Mesodermal cell (in vitro differentiated cells): Measurements from ENCODE around the gene GRK3.
A peak's percentile ranks its signal among the peaks of the same experiment; 100 is the strongest.
"Not testable (repeated sequence)": the region's sequence is repeated elsewhere in the genome, so short reads cannot be mapped to it uniquely, and the experiment has no call there.

Experiments
- H3K27ac ChIP-seq: 2 replicates; pipeline ENCODE4 v1.7.0; 2013; ENCODE audit warnings: mild to moderate bottlenecking, low read depth, low read length, moderate library complexity; ENCODE audit not compliant: severe bottlenecking
- H3K36me3 ChIP-seq: 2 replicates; pipeline ENCODE4 v1.7.1; 2013; ENCODE audit warnings: mild to moderate bottlenecking, low read length, moderate library complexity; ENCODE audit not compliant: control insufficient read depth, insufficient read depth
- H3K4me1 ChIP-seq: one replicate; pipeline ENCODE4 v1.7.1; 2013; ENCODE audit warnings: mild to moderate bottlenecking, low read length; ENCODE audit not compliant: insufficient read depth, control insufficient read depth, poor library complexity, severe bottlenecking
- H3K4me3 ChIP-seq: 2 replicates; pipeline ENCODE4 v1.7.0; 2013; ENCODE audit warnings: low read length, control low read depth, mild to moderate bottlenecking; ENCODE audit not compliant: insufficient read depth, poor library complexity, severe bottlenecking; ENCODE audit errors: extremely low read depth
- H3K9me3 ChIP-seq: 2 replicates; pipeline ENCODE4 v1.7.1; 2013; ENCODE audit warnings: mild to moderate bottlenecking, low read length, moderate library complexity; ENCODE audit not compliant: control insufficient read depth
- whole genome bisulfite sequencing, 2 experiments: methylation state at CpG; one replicate each; pipeline ENCODE4 v1.1.5; 2013; ENCODE audit warnings: missing lambda C conversion rate in 2 of 2; ENCODE audit not compliant: insufficient coverage in 2 of 2; 5-methylcytosine and 5-hydroxymethylcytosine counted together

GRK3 gene

GRCh38 chr22:25562966-25563760 lies 1.3 kb upstream of the GRK3 start:
- H3K36me3 ChIP-seq, H3K27ac ChIP-seq, H3K4me1 ChIP-seq, H3K4me3 ChIP-seq, H3K9me3 ChIP-seq: not testable (repeated sequence)
- 33 to 40% methylated on average over 1 to 4 of the region's 10 CpGs for WGBS, 2 experiments

- 3 to 9% methylated on average over 12 to 14 of the region's 21 CpGs for WGBS, 2 experiments
- peak overlapping the region; percentile 48 for H3K4me3 ChIP-seq
- H3K27ac ChIP-seq, result no peak overlapping the region
- peaks cover 5% of the 10 kb centered on the region for H3K4me1 ChIP-seq
- no peaks in the 10 kb centered on the region for H3K9me3 ChIP-seq
- no peaks in the 10 kb centered on the region for H3K36me3 ChIP-seq
These were observed 635 bp upstream of the GRK3 start for GRCh38 chr22:25563761-25564319.

GRCh38 chr22:25564979-25565677 lies 653 bp downstream of the GRK3 start:
- 0 to 1% methylated on average over 32 to 54 of the region's 61 CpGs for WGBS, 2 experiments
- Histone ChIP-seq H3K36me3 (no peaks in the 10 kb centered on the region), H3K4me1 (peaks cover 5% of the 10 kb centered on the region), H3K4me3 (peak overlapping the region; percentile 80), H3K27ac (no peak overlapping the region), H3K9me3 (no peaks in the 10 kb centered on the region)

- Histone ChIP-seq H3K4me3 (no peak overlapping the region), H3K4me1 (peaks cover 5% of the 10 kb centered on the region)
These were observed 1.9 kb downstream of the GRK3 start for GRCh38 chr22:25566186-25566897.

GRCh38 chr22:25566898-25567235 lies 2.4 kb downstream of the GRK3 start:
- H3K9me3 ChIP-seq, result no peaks in the 10 kb centered on the region
- H3K4me1 ChIP-seq, result peaks cover 5% of the 10 kb centered on the region
- no peak overlapping the region for H3K27ac ChIP-seq
- H3K4me3 ChIP-seq, result no peak overlapping the region
- 50% methylated on average over 1 of the region's 2 CpGs; no CpG with 5 or more reads in 1 of the 2 experiments for WGBS, 2 experiments
- no peaks in the 10 kb centered on the region for H3K36me3 ChIP-seq

More at GRCh38 chr22:25566186-25566897, 1.9 kb downstream of the GRK3 start:
- WGBS, 2 experiments, result 90% methylated on average over 2 of the region's 5 CpGs; no CpG with 5 or more reads in 1 of the 2 experiments
- no peaks in the 10 kb centered on the region for H3K9me3 ChIP-seq
- no peaks in the 10 kb centered on the region for H3K36me3 ChIP-seq
- H3K27ac ChIP-seq, result no peak overlapping the region

GRCh38 chr22:25567251-25567675 lies 2.8 kb downstream of the GRK3 start:
- H3K4me3 ChIP-seq, result no peak overlapping the region

GRCh38 chr22:25568066-25568465 lies 3.6 kb downstream of the GRK3 start:
- WGBS, 2 experiments, result no CpG with 5 or more reads among the region's 2 CpGs
- H3K4me3 ChIP-seq, H3K36me3 ChIP-seq, H3K9me3 ChIP-seq, H3K27ac ChIP-seq, H3K4me1 ChIP-seq: not testable (repeated sequence)

More at GRCh38 chr22:25567251-25567675, 2.8 kb downstream of the GRK3 start:
- H3K4me1 ChIP-seq, result peaks cover 5% of the 10 kb centered on the region
- no peaks in the 10 kb centered on the region for H3K36me3 ChIP-seq
- no peaks in the 10 kb centered on the region for H3K9me3 ChIP-seq
- no peak overlapping the region for H3K27ac ChIP-seq
- WGBS, 2 experiments, result no CpG with 5 or more reads among the region's 1 CpG

GRCh38 chr22:25569361-25569760 lies 4.9 kb downstream of the GRK3 start:
- WGBS, 2 experiments, result 87 to 93% methylated on average over 7 to 9 of the region's 9 CpGs
- no peaks in the 10 kb centered on the region for H3K9me3 ChIP-seq
- H3K4me3 ChIP-seq, result no peak overlapping the region
- no peak overlapping the region for H3K27ac ChIP-seq
- H3K4me1 ChIP-seq, result peaks cover 2% of the 10 kb centered on the region
- H3K36me3 ChIP-seq, result no peaks in the 10 kb centered on the region

- Histone ChIP-seq H3K9me3 (no peaks in the 10 kb centered on the region), H3K4me3 (no peak overlapping the region), H3K27ac (no peak overlapping the region), H3K4me1 (peaks cover 2% of the 10 kb centered on the region), H3K36me3 (no peaks in the 10 kb centered on the region)
- WGBS, 2 experiments, result 88 to 97% methylated on average over 10 of the region's 10 CpGs
These were observed 5.5 kb downstream of the GRK3 start for GRCh38 chr22:25569983-25570382.

- H3K4me3 ChIP-seq, result no peak overlapping the region
- H3K27ac ChIP-seq, result no peak overlapping the region
- H3K36me3 ChIP-seq, result no peaks in the 10 kb centered on the region
- no peaks in the 10 kb centered on the region for H3K9me3 ChIP-seq
- WGBS, 2 experiments, result no CpG with 5 or more reads among the region's 2 CpGs
- H3K4me1 ChIP-seq, result peaks cover 2% of the 10 kb centered on the region
These were observed 6.0 kb downstream of the GRK3 start for GRCh38 chr22:25570486-25570885.
